Measurements from ENCODE around the gene CEP44. TPM values are rescaled to one million over a fixed set of nuclear protein-coding genes. Genes with fewer than 3 reads are reported as not detected.
A peak's percentile ranks its signal among the peaks of the same experiment; 100 is the strongest.
"Not testable (repeated sequence)": the region's sequence is repeated elsewhere in the genome, so short reads cannot be mapped to it uniquely, and the experiment has no call there.

Gene CEP44
- total RNA-seq, 1 experiment from 2014 or later: 8.4 TPM

DNA sequence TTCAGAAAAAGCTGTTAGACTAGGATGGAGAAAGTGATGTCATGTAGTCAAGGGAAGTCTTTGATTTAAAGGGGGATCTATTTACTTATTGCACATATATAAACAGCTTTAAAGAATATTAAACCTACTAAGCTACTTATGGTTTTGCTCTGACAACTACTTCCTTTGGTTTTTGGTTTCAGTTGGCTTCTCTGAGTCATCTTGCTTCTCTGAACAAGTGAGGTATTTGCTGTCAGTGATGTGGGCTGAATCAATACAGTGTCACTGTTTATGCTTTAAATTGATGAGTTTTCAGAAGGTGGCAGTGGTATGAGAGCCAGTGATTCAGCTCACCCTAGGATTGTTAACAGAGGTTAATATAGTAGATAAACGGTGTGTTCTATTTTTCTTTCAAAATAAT, 75.1 kb downstream of the CEP44 start:
- peaks cover 17% of the 10 kb centered on the region for H3K4me1 ChIP-seq (ENCODE audit: insufficient read depth, low read length)
- H3K79me2 ChIP-seq (ENCODE audit: low read length): no peaks in the 10 kb centered on the region
- no peaks in the 10 kb centered on the region for H4K20me1 ChIP-seq (ENCODE audit: low read length)
- H3K4me2 ChIP-seq (ENCODE audit: low read length): peak overlapping the region; percentile 23
- TF ChIP-seq EZH2 (IDR thresholded peaks at IDR 0.05; ENCODE audit: low read length, unreplicated experiment) (no peak), EZH2phosphoT487 (IDR thresholded peaks at IDR 0.05; ENCODE audit: borderline replicate concordance, low read length) (no peak)
- TF ChIP-seq, protein P1, sequence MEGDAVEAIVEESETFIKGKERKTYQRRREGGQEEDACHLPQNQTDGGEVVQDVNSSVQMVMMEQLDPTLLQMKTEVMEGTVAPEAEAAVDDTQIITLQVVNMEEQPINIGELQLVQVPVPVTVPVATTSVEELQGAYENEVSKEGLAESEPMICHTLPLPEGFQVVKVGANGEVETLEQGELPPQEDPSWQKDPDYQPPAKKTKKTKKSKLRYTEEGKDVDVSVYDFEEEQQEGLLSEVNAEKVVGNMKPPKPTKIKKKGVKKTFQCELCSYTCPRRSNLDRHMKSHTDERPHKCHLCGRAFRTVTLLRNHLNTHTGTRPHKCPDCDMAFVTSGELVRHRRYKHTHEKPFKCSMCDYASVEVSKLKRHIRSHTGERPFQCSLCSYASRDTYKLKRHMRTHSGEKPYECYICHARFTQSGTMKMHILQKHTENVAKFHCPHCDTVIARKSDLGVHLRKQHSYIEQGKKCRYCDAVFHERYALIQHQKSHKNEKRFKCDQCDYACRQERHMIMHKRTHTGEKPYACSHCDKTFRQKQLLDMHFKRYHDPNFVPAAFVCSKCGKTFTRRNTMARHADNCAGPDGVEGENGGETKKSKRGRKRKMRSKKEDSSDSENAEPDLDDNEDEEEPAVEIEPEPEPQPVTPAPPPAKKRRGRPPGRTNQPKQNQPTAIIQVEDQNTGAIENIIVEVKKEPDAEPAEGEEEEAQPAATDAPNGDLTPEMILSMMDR (conservative IDR thresholded peaks at IDR 0.05; ENCODE audit: low read depth, low read length): no peak
- no peak overlapping the region for H2AFZ ChIP-seq (ENCODE audit: low read length)
- BruUV-seq (replicated peaks): no TSS peak
- H3K36me3 ChIP-seq (ENCODE audit: low read depth, low read length): no peaks in the 10 kb centered on the region
- H3K9ac ChIP-seq (ENCODE audit: low read length): no peak overlapping the region
- no peaks in the 10 kb centered on the region for H3K9me2 ChIP-seq (replicated peaks; ENCODE audit: low read length)
- ChIA-PET CTCF (interaction anchor here (0.7 kb wide), 1 partner anchor 163 kb away, joined by 3 read pairs; no protein-coding TSS in a partner anchor), POLR2A (ENCODE audit: unreplicated experiment) (interaction anchor here (0.6 kb wide), 3 partner anchors 74 to 988 kb away, joined by 3 to 8 read pairs (median 3); partner anchors contain the start of gene SAP30)
- peak; percentile 97 for ATAC-seq
- H3K27me3 ChIP-seq (ENCODE audit: low read length): no peaks in the 10 kb centered on the region
- H3K4me3 ChIP-seq (ENCODE audit: low read length): no peak overlapping the region
- DNase-seq: peak; percentile 83
- intact Hi-C loops (cut with micrococcal nuclease): no loop called here
- no peaks in the 10 kb centered on the region for H3F3A ChIP-seq (ENCODE audit: low read length, unreplicated experiment)
- peak overlapping the region; percentile 71 for H3K27ac ChIP-seq (ENCODE audit: low read length)
- no peaks in the 10 kb centered on the region for H3K9me3 ChIP-seq (ENCODE audit: low read length)

DNA sequence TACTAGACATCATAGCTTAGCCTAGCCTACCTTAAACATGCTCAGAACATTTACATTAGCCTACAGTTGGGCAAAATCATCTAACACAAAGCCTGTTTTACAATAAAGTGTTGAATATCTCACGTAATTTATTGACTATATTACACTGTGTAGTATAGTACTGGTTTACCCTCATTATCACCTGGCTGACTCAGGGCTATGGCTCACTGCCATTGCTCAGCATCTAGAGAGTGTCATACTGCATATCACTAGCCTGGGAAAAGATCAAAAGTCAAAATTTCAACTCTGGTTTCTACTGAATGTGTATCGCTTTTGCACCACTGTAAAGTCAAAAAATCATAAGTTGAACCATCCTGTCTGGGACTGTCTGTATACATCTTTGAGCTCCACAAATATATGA, 78.6 kb downstream of the CEP44 start:
- ChIA-PET CTCF (no interaction called here), POLR2A (ENCODE audit: unreplicated experiment) (no interaction called here)
- intact Hi-C loops (cut with micrococcal nuclease): no loop called here
- no peaks in the 10 kb centered on the region for H3F3A ChIP-seq (ENCODE audit: low read length, unreplicated experiment)
- ATAC-seq: no peak
- H3K79me2 ChIP-seq (ENCODE audit: low read length): no peaks in the 10 kb centered on the region
- TF ChIP-seq EZH2phosphoT487 (IDR thresholded peaks at IDR 0.05; ENCODE audit: borderline replicate concordance, low read length) (no peak), EZH2 (IDR thresholded peaks at IDR 0.05; ENCODE audit: low read length, unreplicated experiment) (no peak)
- TF ChIP-seq, protein P1 (conservative IDR thresholded peaks at IDR 0.05; ENCODE audit: low read depth, low read length): no peak
- DNase-seq: no peak
- no peaks in the 10 kb centered on the region for H3K36me3 ChIP-seq (ENCODE audit: low read depth, low read length)
- H3K4me1 ChIP-seq (ENCODE audit: insufficient read depth, low read length): peaks cover 25% of the 10 kb centered on the region
- H3K9ac ChIP-seq (ENCODE audit: low read length): no peak overlapping the region
- no peak overlapping the region for H3K4me2 ChIP-seq (ENCODE audit: low read length)
- no peak overlapping the region for H3K4me3 ChIP-seq (ENCODE audit: low read length)
- H3K27ac ChIP-seq (ENCODE audit: low read length): no peak overlapping the region
- H2AFZ ChIP-seq (ENCODE audit: low read length): no peak overlapping the region
- no peaks in the 10 kb centered on the region for H3K9me2 ChIP-seq (replicated peaks; ENCODE audit: low read length)
- BruUV-seq (replicated peaks): no TSS peak
- H3K9me3 ChIP-seq (ENCODE audit: low read length): no peaks in the 10 kb centered on the region
- no peaks in the 10 kb centered on the region for H3K27me3 ChIP-seq (ENCODE audit: low read length)
- H4K20me1 ChIP-seq (ENCODE audit: low read length): no peaks in the 10 kb centered on the region

DNA sequence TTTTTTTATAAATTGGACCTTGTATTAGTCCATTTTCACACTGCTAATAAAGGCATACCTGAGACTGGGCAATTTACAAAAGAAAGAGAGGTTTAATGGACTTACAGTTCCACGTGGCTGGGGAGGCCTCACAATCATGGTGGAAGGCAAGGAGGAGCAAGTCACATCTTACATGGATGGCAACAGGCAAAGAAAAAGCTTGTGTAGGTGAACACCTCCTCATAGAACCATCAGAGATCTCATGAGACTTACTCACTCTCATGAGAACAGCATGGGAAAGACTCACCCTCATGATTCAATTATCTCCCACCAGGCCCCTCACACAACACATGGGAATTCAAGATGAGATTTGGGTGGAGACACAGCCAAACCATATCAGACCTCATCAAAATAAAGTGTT, 80.1 kb downstream of the CEP44 start:
- H3K4me2 ChIP-seq (ENCODE audit: low read length); H3K27me3 ChIP-seq (ENCODE audit: low read length); H3K36me3 ChIP-seq (ENCODE audit: low read depth, low read length); POLR2A ChIA-PET (ENCODE audit: unreplicated experiment); BruUV-seq (replicated peaks); H2AFZ ChIP-seq (ENCODE audit: low read length); H4K20me1 ChIP-seq (ENCODE audit: low read length); ATAC-seq; DNase-seq; H3F3A ChIP-seq (ENCODE audit: low read length, unreplicated experiment); H3K79me2 ChIP-seq (ENCODE audit: low read length); H3K9me2 ChIP-seq (replicated peaks; ENCODE audit: low read length); H3K9me3 ChIP-seq (ENCODE audit: low read length); H3K4me3 ChIP-seq (ENCODE audit: low read length); H3K9ac ChIP-seq (ENCODE audit: low read length); H3K27ac ChIP-seq (ENCODE audit: low read length); intact Hi-C loops (cut with micrococcal nuclease): not testable (repeated sequence)
- CTCF ChIA-PET: interaction anchor here (0.6 kb wide), 1 partner anchor 344 kb away, joined by 5 read pairs; no protein-coding TSS in a partner anchor
- H3K4me1 ChIP-seq (ENCODE audit: insufficient read depth, low read length): peaks cover 15% of the 10 kb centered on the region
